Stimulated activated naive CD8-positive, alpha-beta T cell treated with anti-CD3 and anti-CD28 coated beads, Interleukin-15, Interleukin-2, amounts not matched to agents 100 ng/mL and 50 ng/mL, for 24 hours (primary cell): ENCODE results near the gene NPSR1.

Experiments used
- H3K27ac Mint-ChIP-seq: one replicate; pipeline ENCODE4 v1.8.0; 2021; ENCODE audit warnings: mild to moderate bottlenecking, mixed read lengths
- H3K27me3 Mint-ChIP-seq: one replicate; pipeline ENCODE4 v1.8.0; 2021; ENCODE audit warnings: mixed read lengths
- H3K36me3 Mint-ChIP-seq: one replicate; pipeline ENCODE4 v1.8.0; 2021; ENCODE audit warnings: low read depth, mixed read lengths
- H3K4me1 Mint-ChIP-seq: one replicate; pipeline ENCODE4 v1.8.0; 2021; ENCODE audit warnings: low read depth, mixed read lengths
- H3K4me3 Mint-ChIP-seq: one replicate; pipeline ENCODE4 v1.8.0; 2021; ENCODE audit warnings: mild to moderate bottlenecking, mixed read lengths
- H3K9me3 Mint-ChIP-seq: one replicate; pipeline ENCODE4 v1.8.0; 2021; ENCODE audit warnings: mixed read lengths

The NPSR1 gene

GRCh38 chr7:34823650-34824258, 165.7 kb downstream of the NPSR1 start:
- H3K36me3 Mint-ChIP-seq: no peaks in the 10 kb centered on the region
- no peaks in the 10 kb centered on the region for H3K27me3 Mint-ChIP-seq
- H3K4me1 Mint-ChIP-seq: no peaks in the 10 kb centered on the region
- no peak overlapping the region for H3K27ac Mint-ChIP-seq
- no peak overlapping the region for H3K4me3 Mint-ChIP-seq
- no peaks in the 10 kb centered on the region for H3K9me3 Mint-ChIP-seq

GRCh38 chr7:34825221-34825620, 167.2 kb downstream of the NPSR1 start:
- H3K9me3 Mint-ChIP-seq: no peaks in the 10 kb centered on the region
- no peak overlapping the region for H3K27ac Mint-ChIP-seq
- H3K36me3 Mint-ChIP-seq: no peaks in the 10 kb centered on the region
- H3K27me3 Mint-ChIP-seq: no peaks in the 10 kb centered on the region
- no peak overlapping the region for H3K4me3 Mint-ChIP-seq
- H3K4me1 Mint-ChIP-seq: no peaks in the 10 kb centered on the region

DNA sequence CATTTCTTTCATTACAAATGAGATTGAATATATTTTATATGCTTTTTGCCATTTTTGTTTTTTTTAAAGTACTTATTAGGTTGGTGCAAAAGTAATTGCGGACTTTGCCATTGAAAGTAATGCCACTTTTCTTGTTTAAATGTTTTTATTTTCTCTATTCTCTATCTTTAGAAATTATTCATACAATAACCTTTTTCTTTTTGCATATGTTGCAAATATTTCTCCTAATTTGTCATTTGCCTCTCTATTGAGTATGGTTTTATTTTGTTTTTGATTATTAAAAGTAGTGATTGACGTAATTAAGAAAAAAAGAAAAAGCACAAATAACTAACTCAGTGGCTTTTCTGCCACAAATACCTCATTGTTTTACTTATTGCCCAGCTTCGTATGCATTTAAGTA, 172.4 kb downstream of the NPSR1 start:
- no peaks in the 10 kb centered on the region for H3K9me3 Mint-ChIP-seq
- H3K4me1 Mint-ChIP-seq: no peaks in the 10 kb centered on the region
- H3K36me3 Mint-ChIP-seq: no peaks in the 10 kb centered on the region
- H3K27me3 Mint-ChIP-seq: peaks cover 6% of the 10 kb centered on the region
- H3K4me3 Mint-ChIP-seq: no peak overlapping the region
- H3K27ac Mint-ChIP-seq: no peak overlapping the region

GRCh38 chr7:34831436-34831835, 173.4 kb downstream of the NPSR1 start:
- H3K4me3 Mint-ChIP-seq: no peak overlapping the region
- peaks cover 6% of the 10 kb centered on the region for H3K27me3 Mint-ChIP-seq
- H3K36me3 Mint-ChIP-seq: no peaks in the 10 kb centered on the region
- H3K9me3 Mint-ChIP-seq: no peaks in the 10 kb centered on the region
- no peak overlapping the region for H3K27ac Mint-ChIP-seq
- no peaks in the 10 kb centered on the region for H3K4me1 Mint-ChIP-seq

GRCh38 chr7:34832020-34832419, 174.0 kb downstream of the NPSR1 start:
- H3K4me3 Mint-ChIP-seq: no peak overlapping the region
- H3K36me3 Mint-ChIP-seq: no peaks in the 10 kb centered on the region
- no peak overlapping the region for H3K27ac Mint-ChIP-seq
- no peaks in the 10 kb centered on the region for H3K4me1 Mint-ChIP-seq
- H3K9me3 Mint-ChIP-seq: no peaks in the 10 kb centered on the region
- peaks cover 6% of the 10 kb centered on the region for H3K27me3 Mint-ChIP-seq

GRCh38 chr7:34835901-34836600, 178.0 kb downstream of the NPSR1 start:
- Mint-ChIP-seq H3K4me3 (no peak overlapping the region), H3K9me3 (no peaks in the 10 kb centered on the region), H3K27ac (no peak overlapping the region), H3K4me1 (no peaks in the 10 kb centered on the region), H3K36me3 (no peaks in the 10 kb centered on the region), H3K27me3 (peaks cover 10% of the 10 kb centered on the region)

- Mint-ChIP-seq H3K4me1 (no peaks in the 10 kb centered on the region), H3K27ac (no peak overlapping the region), H3K9me3 (no peaks in the 10 kb centered on the region), H3K27me3 (peaks cover 10% of the 10 kb centered on the region), H3K4me3 (no peak overlapping the region), H3K36me3 (no peaks in the 10 kb centered on the region)
Measured at GRCh38 chr7:34837316-34837715, 179.3 kb downstream of the NPSR1 start.

- Mint-ChIP-seq H3K27ac (no peak overlapping the region), H3K27me3 (peaks cover 10% of the 10 kb centered on the region), H3K36me3 (no peaks in the 10 kb centered on the region), H3K4me1 (no peaks in the 10 kb centered on the region), H3K4me3 (no peak overlapping the region), H3K9me3 (no peaks in the 10 kb centered on the region)
Measured at GRCh38 chr7:34837801-34838201, 179.8 kb downstream of the NPSR1 start.

GRCh38 chr7:34838329-34838728, 180.3 kb downstream of the NPSR1 start:
- Mint-ChIP-seq H3K36me3 (no peaks in the 10 kb centered on the region), H3K9me3 (no peaks in the 10 kb centered on the region), H3K4me1 (no peaks in the 10 kb centered on the region), H3K27ac (no peak overlapping the region), H3K27me3 (peaks cover 10% of the 10 kb centered on the region), H3K4me3 (no peak overlapping the region)

DNA sequence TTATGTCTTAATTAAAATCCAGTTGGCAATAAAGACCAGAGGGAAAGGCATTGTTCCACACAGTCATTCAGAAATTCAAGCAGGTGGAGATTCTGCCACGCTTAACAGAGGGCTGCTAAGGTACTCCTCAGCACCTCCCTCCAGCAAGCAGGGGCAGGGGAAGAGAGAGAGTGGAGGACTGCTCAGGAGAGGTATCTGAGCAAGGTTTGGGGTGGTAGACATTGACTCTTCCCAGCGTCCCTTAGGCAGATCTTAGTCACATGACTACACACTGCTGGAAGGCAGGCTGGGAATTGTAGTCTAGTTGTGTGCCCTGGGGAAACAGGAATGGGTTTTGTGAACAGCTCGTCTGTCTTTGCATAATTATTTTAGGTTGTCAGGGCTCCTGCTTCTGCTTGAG, 181.6 kb downstream of the NPSR1 start:
- Mint-ChIP-seq H3K4me3 (no peak overlapping the region), H3K27me3 (peaks cover 10% of the 10 kb centered on the region), H3K27ac (no peak overlapping the region)

GRCh38 chr7:34840176-34840785, 182.3 kb downstream of the NPSR1 start:
- H3K9me3 Mint-ChIP-seq: no peaks in the 10 kb centered on the region
- no peak overlapping the region for H3K4me3 Mint-ChIP-seq
- peaks cover 1% of the 10 kb centered on the region for H3K4me1 Mint-ChIP-seq
- no peaks in the 10 kb centered on the region for H3K36me3 Mint-ChIP-seq
- peaks cover 5% of the 10 kb centered on the region for H3K27me3 Mint-ChIP-seq
- no peak overlapping the region for H3K27ac Mint-ChIP-seq

More for the DNA sequence above, 181.6 kb downstream of the NPSR1 start:
- no peaks in the 10 kb centered on the region for H3K9me3 Mint-ChIP-seq
- no peaks in the 10 kb centered on the region for H3K36me3 Mint-ChIP-seq
- H3K4me1 Mint-ChIP-seq: no peaks in the 10 kb centered on the region

DNA sequence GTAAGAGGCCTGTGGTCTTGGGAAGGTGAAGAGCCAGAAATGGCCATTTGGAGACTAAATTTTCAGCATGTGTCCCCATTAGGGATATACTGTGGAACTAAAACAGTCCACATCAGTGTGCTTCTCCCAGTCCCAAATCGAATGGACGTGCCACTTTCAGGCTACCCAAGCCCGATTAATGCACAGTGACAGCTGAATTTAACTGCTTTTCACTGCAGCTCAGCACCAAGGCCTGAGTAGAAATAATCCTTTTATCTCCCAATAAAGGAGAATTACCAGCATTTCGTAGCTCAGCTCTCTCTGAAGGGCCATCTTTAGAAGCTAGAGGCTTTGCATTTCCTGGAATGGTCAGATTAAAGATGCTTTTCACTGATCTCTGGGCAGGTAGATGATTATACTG, 183.3 kb downstream of the NPSR1 start:
- H3K9me3 Mint-ChIP-seq: no peaks in the 10 kb centered on the region
- peaks cover 7% of the 10 kb centered on the region for H3K27me3 Mint-ChIP-seq
- H3K4me1 Mint-ChIP-seq: peaks cover 7% of the 10 kb centered on the region
- H3K36me3 Mint-ChIP-seq: no peaks in the 10 kb centered on the region
- no peak overlapping the region for H3K4me3 Mint-ChIP-seq
- H3K27ac Mint-ChIP-seq: no peak overlapping the region

DNA sequence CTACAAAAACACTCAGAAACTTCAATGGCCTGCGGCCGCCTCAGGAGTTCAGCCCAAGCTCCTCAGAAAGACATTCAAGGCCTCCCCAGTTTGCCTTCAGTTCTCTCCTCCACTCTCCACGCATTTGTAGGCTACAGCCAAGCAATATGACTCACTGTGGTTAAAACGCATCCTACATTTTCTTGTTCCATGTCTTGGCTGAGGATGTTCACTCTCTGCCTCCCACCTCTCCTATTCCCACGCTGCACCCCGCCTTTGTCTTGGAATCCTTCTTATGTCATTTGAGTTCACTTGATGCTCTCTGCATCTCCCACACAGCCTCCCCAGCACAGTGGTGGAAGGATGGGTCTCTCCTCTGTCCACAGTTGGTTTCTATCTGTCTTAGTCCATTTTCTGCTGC, 184.8 kb downstream of the NPSR1 start:
- no peaks in the 10 kb centered on the region for H3K36me3 Mint-ChIP-seq
- peaks cover 7% of the 10 kb centered on the region for H3K4me1 Mint-ChIP-seq
- H3K4me3 Mint-ChIP-seq: no peak overlapping the region
- H3K27ac Mint-ChIP-seq: no peak overlapping the region
- no peaks in the 10 kb centered on the region for H3K9me3 Mint-ChIP-seq
- peaks cover 7% of the 10 kb centered on the region for H3K27me3 Mint-ChIP-seq

DNA sequence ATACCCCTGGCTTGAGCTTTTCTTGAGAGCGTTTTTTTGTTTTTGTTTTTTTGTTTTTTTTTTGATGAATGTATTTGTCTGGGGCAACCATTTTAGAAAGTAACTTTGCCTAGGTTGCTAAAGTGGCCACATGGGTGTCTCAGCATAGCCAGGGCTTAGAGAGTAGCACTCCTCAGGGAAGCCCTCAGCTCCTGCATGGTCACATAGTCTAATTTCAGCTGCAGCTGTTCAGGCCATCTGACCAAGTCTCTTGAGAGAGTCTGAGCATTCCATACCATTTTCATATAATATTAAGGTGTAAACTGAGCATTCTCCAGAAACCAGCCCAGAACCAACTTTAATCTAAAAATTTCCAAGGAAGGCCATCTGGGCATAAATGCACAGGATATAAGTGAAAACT, 186.4 kb downstream of the NPSR1 start:
- no peak overlapping the region for H3K27ac Mint-ChIP-seq
- H3K9me3 Mint-ChIP-seq: no peaks in the 10 kb centered on the region
- peaks cover 10% of the 10 kb centered on the region for H3K27me3 Mint-ChIP-seq
- H3K4me1 Mint-ChIP-seq: peaks cover 7% of the 10 kb centered on the region
- H3K4me3 Mint-ChIP-seq: no peak overlapping the region
- no peaks in the 10 kb centered on the region for H3K36me3 Mint-ChIP-seq

DNA sequence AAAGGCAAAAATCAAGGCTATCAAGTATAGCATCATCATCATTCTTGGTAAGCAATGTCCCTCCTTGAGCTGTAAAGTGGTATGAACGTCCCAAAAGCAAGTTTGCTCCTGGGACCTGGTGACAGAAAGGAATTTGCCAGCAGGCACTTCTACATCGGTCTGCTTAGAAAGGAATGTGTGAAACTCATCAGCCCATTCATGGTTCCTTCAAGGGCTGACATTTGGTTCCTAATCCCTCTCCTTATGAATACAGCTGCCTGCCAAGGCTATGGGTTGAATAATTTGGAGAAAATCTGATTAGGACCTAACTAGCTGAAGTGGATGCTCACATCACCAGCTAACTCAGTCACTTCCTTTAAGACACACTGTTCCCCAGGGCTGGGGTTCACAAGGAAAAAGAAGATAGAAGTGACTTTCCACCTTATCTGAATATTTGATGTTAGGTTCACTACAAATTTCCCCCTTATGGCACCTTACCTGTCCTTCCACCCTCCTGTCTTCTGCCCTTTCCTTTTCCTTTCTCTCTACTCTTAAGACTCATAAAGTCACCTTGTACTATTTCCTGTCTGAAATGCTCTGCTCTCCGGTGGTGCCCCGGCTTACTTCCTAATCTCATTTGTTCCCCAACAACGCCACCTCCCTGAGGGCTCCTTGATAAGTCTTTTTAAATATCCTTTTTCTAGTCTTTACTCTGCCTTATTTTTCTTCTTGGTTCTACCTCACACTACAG, 187.1 kb downstream of the NPSR1 start:
- Mint-ChIP-seq H3K27ac (no peak overlapping the region), H3K9me3 (no peaks in the 10 kb centered on the region), H3K4me1 (peaks cover 7% of the 10 kb centered on the region), H3K27me3 (peaks cover 11% of the 10 kb centered on the region), H3K4me3 (no peak overlapping the region), H3K36me3 (no peaks in the 10 kb centered on the region)
